ENCODE data around the gene IPO13. TPM values are rescaled to one million over a fixed set of nuclear protein-coding genes. Genes with fewer than 3 reads are reported as not detected.

IPO13 gene
- total and polyA plus RNA-seq, 7 donors = 26.8 to 140 (median 93.0) TPM

GRCh38 chr1:43971336-43971980 is 24.7 kb downstream of the IPO13 start:
- H3K4me3 ChIP-seq = peak overlapping the region; percentile 99
- 64 to 82% (median 68%) methylated on average over 17 of the region's 17 CpGs for WGBS, 3 donors
- no peaks in the 10 kb centered on the region for H3K9me3 ChIP-seq
- H3K27me3 ChIP-seq (ENCODE audit: insufficient read depth in 3 of 3, low read length in 2 of 3) = no peaks in the 10 kb centered on the region
- TF ChIP-seq CTCF (IDR thresholded peaks at IDR 0.05) = no peak
- DNase-seq = peak; percentile 63 to 88
- H3K4me1 ChIP-seq = peaks cover 38% of the 10 kb centered on the region
- peak overlapping the region; percentile 97 for H3K27ac ChIP-seq
- ATAC-seq = peak; percentile 38 to 53 (median 48)
- H3K36me3 ChIP-seq (ENCODE audit: insufficient read depth in 1 of 2, low read depth in 1 of 2) = peaks cover 2 to 37% of the 10 kb centered on the region in 2 donors
- intact Hi-C loops (cut with DNase I) = loop anchor here in 1 of 2 donors (2.0 kb wide), 1 partner anchor 21 kb away; no protein-coding TSS in a partner anchor

GRCh38 chr1:43973981-43974442 is 27.3 kb downstream of the IPO13 start:
- Histone ChIP-seq H3K27ac (peak overlapping the region; percentile 97), H3K4me3 (peak overlapping the region; percentile 94), H3K27me3 (ENCODE audit: insufficient read depth in 3 of 3, low read length in 2 of 3) (no peaks in the 10 kb centered on the region), H3K4me1 (peaks cover 51% of the 10 kb centered on the region), H3K36me3 (ENCODE audit: insufficient read depth in 1 of 2, low read depth in 1 of 2) (peaks cover 2 to 40% of the 10 kb centered on the region in 2 donors), H3K9me3 (no peaks in the 10 kb centered on the region)
- no peak for DNase-seq
- intact Hi-C loops (cut with DNase I) = no loop called here
- WGBS, 3 donors = 23 to 32% (median 25%) methylated on average over 9 of the region's 9 CpGs
- TF ChIP-seq CTCF (IDR thresholded peaks at IDR 0.05) = no peak
- no peak for ATAC-seq

GRCh38 chr1:43974443-43975248 is 27.9 kb downstream of the IPO13 start, which contains the start of gene ATP6V0B:
Gene ATP6V0B (plus strand): TSS chr1:43974960. CDS start chr1:43975041, 81 bp downstream.
- Histone ChIP-seq H3K27ac (peak within 1 kb of the TSS; percentile 97), H3K36me3 (ENCODE audit: insufficient read depth in 1 of 2, low read depth in 1 of 2) (peaks cover 2 to 40% of the 10 kb centered on the region in 2 donors), H3K9me3 (no peaks in the 10 kb centered on the region), H3K27me3 (ENCODE audit: insufficient read depth in 3 of 3, low read length in 2 of 3) (no peaks in the 10 kb centered on the region), H3K4me3 (peak within 1 kb of the TSS; percentile 94), H3K4me1 (peaks cover 51% of the 10 kb centered on the region)
- TF ChIP-seq CTCF (IDR thresholded peaks at IDR 0.05) = peak; percentile 25
- ATAC-seq = peak; percentile 80 to 85 (median 82)
- 0 to 1% (median 0%) methylated on average over 55 to 93 of the region's 93 CpGs for WGBS, 3 donors
- peak; percentile 97 to 99 for DNase-seq
- intact Hi-C loops (cut with DNase I) = no loop called here

- H3K9me3 ChIP-seq = no peaks in the 10 kb centered on the region
- WGBS, 3 donors = 2 to 3% (median 2%) methylated on average over 26 to 34 of the region's 34 CpGs
- no peak for TF ChIP-seq CTCF (IDR thresholded peaks at IDR 0.05)
- peak overlapping the region; percentile 97 for H3K27ac ChIP-seq
- ATAC-seq = peak in 2 of 4 donors; percentile 7 to 12
- DNase-seq = peak; percentile 64 to 79
- H3K4me3 ChIP-seq = peak overlapping the region; percentile 94
- peaks cover 2 to 40% of the 10 kb centered on the region in 2 donors for H3K36me3 ChIP-seq (ENCODE audit: insufficient read depth in 1 of 2, low read depth in 1 of 2)
- peaks cover 50% of the 10 kb centered on the region for H3K4me1 ChIP-seq
- no peaks in the 10 kb centered on the region for H3K27me3 ChIP-seq (ENCODE audit: insufficient read depth in 3 of 3, low read length in 2 of 3)
- intact Hi-C loops (cut with DNase I) = no loop called here
Observed at GRCh38 chr1:43975249-43975961, 28.7 kb downstream of the IPO13 start.

All from psoas muscle (tissue), 8 donors.